HepG2 (cell line): ENCODE data around the gene HIBADH. TPM values are rescaled to one million over a fixed set of nuclear protein-coding genes. Genes with fewer than 3 reads are reported as not detected.

ENCODE experiments used
- CBFB ChIP-seq: sonication (generic); formaldehyde crosslinking; IDR thresholded peaks from 2 replicates; pipeline ENCODE4 v1.4.0; 2020; ENCODE audit warnings: missing genetic modification reagents
- HNRNPUL1 ChIP-seq: fragments of 200-400 bp; formaldehyde crosslinking; IDR thresholded peaks from 2 replicates; pipeline ENCODE4 v1.6.1; 2017; ENCODE audit warnings: low read depth, mild to moderate bottlenecking, low read length, moderate library complexity
- IRF2 ChIP-seq: IDR thresholded peaks from 2 replicates; pipeline ENCODE4 v1.6.1; 2018; ENCODE audit warnings: missing genetic modification reagents, missing compliant biosample characterization
- MAFG ChIP-seq: sonication (generic); formaldehyde crosslinking; IDR thresholded peaks from 2 replicates; pipeline ENCODE4 v1.5.1; 2020; ENCODE audit warnings: mild to moderate bottlenecking, missing genetic modification reagents
- MEIS1 ChIP-seq: sonication (generic); formaldehyde crosslinking; IDR thresholded peaks from 2 replicates; pipeline ENCODE4 v1.9.0; 2021; ENCODE audit warnings: mild to moderate bottlenecking, missing genetic modification reagents, moderate library complexity, borderline replicate concordance
- MTF1 ChIP-seq: sonication (generic); formaldehyde crosslinking; IDR thresholded peaks from 2 replicates; pipeline ENCODE4 v1.5.0; 2020; ENCODE audit warnings: missing genetic modification reagents
- PCBP2 ChIP-seq: fragments of 200-400 bp; formaldehyde crosslinking; optimal IDR thresholded peaks from 2 replicates; pipeline ENCODE3; 2018; ENCODE audit warnings: low read length, low read depth; ENCODE audit not compliant: poor library complexity, severe bottlenecking
- SETDB1 ChIP-seq: sonication (generic); formaldehyde crosslinking; IDR thresholded peaks from 2 replicates; pipeline ENCODE4 v1.5.1; 2020; ENCODE audit warnings: missing genetic modification reagents, mild to moderate bottlenecking, borderline replicate concordance
- TARDBP ChIP-seq: sonication (generic); formaldehyde crosslinking; IDR thresholded peaks from 2 replicates; pipeline ENCODE4 v1.8.0; 2022; ENCODE audit warnings: mild to moderate bottlenecking, missing genetic modification reagents
- ZNF280B ChIP-seq: sonication (generic); formaldehyde crosslinking; IDR thresholded peaks from 2 replicates; pipeline ENCODE4 v1.5.0; 2020; ENCODE audit warnings: missing genetic modification reagents, mild to moderate bottlenecking, borderline replicate concordance
- ZNF317 ChIP-seq: sonication (generic); formaldehyde crosslinking; IDR thresholded peaks from 2 replicates; pipeline ENCODE4 v1.5.0; 2020; ENCODE audit warnings: mild to moderate bottlenecking, missing genetic modification reagents
- polyA plus RNA-seq, 8 experiments: library from polyadenylated mRNA; depleted of rRNA in 3 of 8; stranded (reverse) in 7 of 8; unstranded in 1 of 8; fragments of >200 nt; fragmentation: Illumina TruSeq in 4 of 8; extraction: Trizol in 4 of 8; gene quantifications; 2 replicates each; pipeline versions ENCODE4 v1.2.1 to v1.2.3, GENCODE V29; 2011 to 2016; ENCODE audit warnings: low read depth in 4 of 8, missing spikeins in 1 of 8, mixed read lengths in 1 of 8; ENCODE audit not compliant: insufficient read depth in 1 of 8
- total RNA-seq, 5 experiments: library from RNA; depleted of rRNA; stranded (reverse); fragments of >200 nt; fragmentation: Illumina TruSeq; extraction: Trizol; gene quantifications; 2 replicates each; pipeline ENCODE4 v1.2.3, GENCODE V29; 2016; ENCODE audit warnings: low read depth in 1 of 5
- TF ChIP-seq, protein P1 (sequence below): sonication (generic); formaldehyde crosslinking; IDR thresholded peaks from 2 replicates; pipeline ENCODE4 v1.8.0; 2022; ENCODE audit warnings: mild to moderate bottlenecking, missing genetic modification reagents, moderate library complexity
- TF ChIP-seq, protein P2 (sequence below): sonication (generic); formaldehyde crosslinking; conservative IDR thresholded peaks from 2 replicates; pipeline ENCODE4 v1.8.0; 2022; ENCODE audit warnings: mild to moderate bottlenecking, moderate library complexity, missing genetic modification reagents

Gene HIBADH
- total and polyA plus RNA-seq, 2 of the 13 experiments (the other 11 are each of a cell fraction or from before 2014, with no cell fraction given): 49.9 to 59.5 TPM

- TF ChIP-seq MEIS1 (CRISPR knock-in tag): no peak
- TF ChIP-seq SETDB1 (CRISPR knock-in tag): no peak
- no peak for TF ChIP-seq MAFG (CRISPR knock-in tag)
- TF ChIP-seq, protein P1, sequence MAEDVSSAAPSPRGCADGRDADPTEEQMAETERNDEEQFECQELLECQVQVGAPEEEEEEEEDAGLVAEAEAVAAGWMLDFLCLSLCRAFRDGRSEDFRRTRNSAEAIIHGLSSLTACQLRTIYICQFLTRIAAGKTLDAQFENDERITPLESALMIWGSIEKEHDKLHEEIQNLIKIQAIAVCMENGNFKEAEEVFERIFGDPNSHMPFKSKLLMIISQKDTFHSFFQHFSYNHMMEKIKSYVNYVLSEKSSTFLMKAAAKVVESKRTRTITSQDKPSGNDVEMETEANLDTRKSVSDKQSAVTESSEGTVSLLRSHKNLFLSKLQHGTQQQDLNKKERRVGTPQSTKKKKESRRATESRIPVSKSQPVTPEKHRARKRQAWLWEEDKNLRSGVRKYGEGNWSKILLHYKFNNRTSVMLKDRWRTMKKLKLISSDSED (CRISPR knock-in tag): no peak
- TF ChIP-seq MTF1 (CRISPR knock-in tag): no peak
- TF ChIP-seq, protein P2, sequence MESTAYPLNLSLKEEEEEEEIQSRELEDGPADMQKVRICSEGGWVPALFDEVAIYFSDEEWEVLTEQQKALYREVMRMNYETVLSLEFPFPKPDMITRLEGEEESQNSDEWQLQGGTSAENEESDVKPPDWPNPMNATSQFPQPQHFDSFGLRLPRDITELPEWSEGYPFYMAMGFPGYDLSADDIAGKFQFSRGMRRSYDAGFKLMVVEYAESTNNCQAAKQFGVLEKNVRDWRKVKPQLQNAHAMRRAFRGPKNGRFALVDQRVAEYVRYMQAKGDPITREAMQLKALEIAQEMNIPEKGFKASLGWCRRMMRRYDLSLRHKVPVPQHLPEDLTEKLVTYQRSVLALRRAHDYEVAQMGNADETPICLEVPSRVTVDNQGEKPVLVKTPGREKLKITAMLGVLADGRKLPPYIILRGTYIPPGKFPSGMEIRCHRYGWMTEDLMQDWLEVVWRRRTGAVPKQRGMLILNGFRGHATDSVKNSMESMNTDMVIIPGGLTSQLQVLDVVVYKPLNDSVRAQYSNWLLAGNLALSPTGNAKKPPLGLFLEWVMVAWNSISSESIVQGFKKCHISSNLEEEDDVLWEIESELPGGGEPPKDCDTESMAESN (CRISPR knock-in tag): no peak
- no peak for TF ChIP-seq ZNF280B
- TF ChIP-seq PCBP2: no peak
- no peak for TF ChIP-seq HNRNPUL1
- no peak for TF ChIP-seq ZNF317
- TF ChIP-seq IRF2 (CRISPR knock-in tag): no peak
- no peak for TF ChIP-seq CBFB (CRISPR knock-in tag)
- no peak for TF ChIP-seq TARDBP
Observed at GRCh38 chr7:27652518-27652917, 10.2 kb downstream of the HIBADH start (continued).
